WERI-Rb-1 (cell line): ENCODE data around the gene ADARB1.

Experiments used
- DNase-seq: peaks from one replicate; pipeline ENCODE4 v3.0.0-alpha.2; 2020
- H3K27ac ChIP-seq: fragments of 250-450 bp; sonication (Bioruptor Pico); 2 replicates; pipeline ENCODE4 v1.5.1; 2020; ENCODE audit warnings: mild to moderate bottlenecking, moderate library complexity
- H3K27me3 ChIP-seq: fragments of 250-450 bp; sonication (Bioruptor Pico); 2 replicates; pipeline ENCODE4 v1.5.1; 2021; ENCODE audit warnings: mild to moderate bottlenecking, low read depth, moderate library complexity; ENCODE audit not compliant: insufficient read depth, severe bottlenecking
- H3K36me3 ChIP-seq: fragments of 250-450 bp; sonication (Bioruptor Pico); 2 replicates; pipeline ENCODE4 v1.5.1; 2020; ENCODE audit warnings: mild to moderate bottlenecking, moderate library complexity
- H3K4me3 ChIP-seq: 2 replicates; pipeline ENCODE4 v1.5.1; 2011; ENCODE audit warnings: low read depth, mild to moderate bottlenecking, control low read depth, low read length
- H3K9me3 ChIP-seq: fragments of 250-450 bp; sonication (Bioruptor Pico); 2 replicates; pipeline ENCODE4 v1.5.1; 2021; ENCODE audit warnings: mild to moderate bottlenecking, moderate library complexity; ENCODE audit not compliant: severe bottlenecking
- TF ChIP-seq, protein P1 (sequence below): IDR thresholded peaks from 2 replicates; pipeline ENCODE4 v1.5.1; 2011; ENCODE audit warnings: low read depth, mild to moderate bottlenecking, control low read depth, inconsistent platforms, low read length

ADARB1 gene

GRCh38 chr21:45231705-45232104, 157.3 kb downstream of the ADARB1 start:
- Histone ChIP-seq H3K27ac (no peak overlapping the region), H3K27me3 (no peaks in the 10 kb centered on the region), H3K4me3 (no peak overlapping the region), H3K36me3 (no peaks in the 10 kb centered on the region), H3K9me3 (no peaks in the 10 kb centered on the region)
- TF ChIP-seq, protein P1, sequence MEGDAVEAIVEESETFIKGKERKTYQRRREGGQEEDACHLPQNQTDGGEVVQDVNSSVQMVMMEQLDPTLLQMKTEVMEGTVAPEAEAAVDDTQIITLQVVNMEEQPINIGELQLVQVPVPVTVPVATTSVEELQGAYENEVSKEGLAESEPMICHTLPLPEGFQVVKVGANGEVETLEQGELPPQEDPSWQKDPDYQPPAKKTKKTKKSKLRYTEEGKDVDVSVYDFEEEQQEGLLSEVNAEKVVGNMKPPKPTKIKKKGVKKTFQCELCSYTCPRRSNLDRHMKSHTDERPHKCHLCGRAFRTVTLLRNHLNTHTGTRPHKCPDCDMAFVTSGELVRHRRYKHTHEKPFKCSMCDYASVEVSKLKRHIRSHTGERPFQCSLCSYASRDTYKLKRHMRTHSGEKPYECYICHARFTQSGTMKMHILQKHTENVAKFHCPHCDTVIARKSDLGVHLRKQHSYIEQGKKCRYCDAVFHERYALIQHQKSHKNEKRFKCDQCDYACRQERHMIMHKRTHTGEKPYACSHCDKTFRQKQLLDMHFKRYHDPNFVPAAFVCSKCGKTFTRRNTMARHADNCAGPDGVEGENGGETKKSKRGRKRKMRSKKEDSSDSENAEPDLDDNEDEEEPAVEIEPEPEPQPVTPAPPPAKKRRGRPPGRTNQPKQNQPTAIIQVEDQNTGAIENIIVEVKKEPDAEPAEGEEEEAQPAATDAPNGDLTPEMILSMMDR: no peak
- DNase-seq: no peak

DNA sequence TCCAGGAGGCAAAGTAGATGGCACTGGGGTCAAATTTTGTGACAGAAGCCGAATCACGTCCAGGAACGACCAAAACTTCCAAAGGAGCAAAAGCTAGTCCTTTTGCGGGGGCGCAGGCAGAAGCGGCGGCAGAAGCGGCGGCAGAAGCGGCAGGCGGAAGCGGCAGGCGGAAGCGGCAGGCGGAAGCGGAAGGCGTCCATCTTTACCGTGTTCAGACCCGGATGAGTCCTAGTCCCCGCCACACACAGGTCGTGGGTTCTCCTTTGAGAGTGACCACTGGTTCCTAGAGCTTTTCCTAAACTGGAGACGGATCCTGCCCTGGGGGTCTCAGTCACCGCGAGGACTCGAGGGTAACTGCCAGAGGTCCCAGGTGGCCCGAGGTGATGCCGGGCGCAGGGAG, 159.7 kb downstream of the ADARB1 start:
- DNase-seq: no peak
- Histone ChIP-seq H3K27ac (no peak overlapping the region), H3K9me3 (peaks cover 2% of the 10 kb centered on the region), H3K4me3 (no peak overlapping the region), H3K27me3 (no peaks in the 10 kb centered on the region), H3K36me3 (no peaks in the 10 kb centered on the region)
- TF ChIP-seq, protein P1: no peak

GRCh38 chr21:45234965-45235364, 160.6 kb downstream of the ADARB1 start:
- Histone ChIP-seq H3K36me3 (no peaks in the 10 kb centered on the region), H3K4me3 (no peak overlapping the region), H3K27me3 (no peaks in the 10 kb centered on the region), H3K27ac (peak overlapping the region; percentile 71), H3K9me3 (peaks cover 2% of the 10 kb centered on the region)
- DNase-seq: no peak
- TF ChIP-seq, protein P1: no peak

GRCh38 chr21:45235488-45235887, 161.1 kb downstream of the ADARB1 start:
- no peak overlapping the region for H3K4me3 ChIP-seq
- H3K36me3 ChIP-seq: no peaks in the 10 kb centered on the region
- no peaks in the 10 kb centered on the region for H3K27me3 ChIP-seq
- TF ChIP-seq, protein P1: no peak
- peaks cover 2% of the 10 kb centered on the region for H3K9me3 ChIP-seq
- H3K27ac ChIP-seq: peak overlapping the region; percentile 71
- DNase-seq: peak; percentile 5

DNA sequence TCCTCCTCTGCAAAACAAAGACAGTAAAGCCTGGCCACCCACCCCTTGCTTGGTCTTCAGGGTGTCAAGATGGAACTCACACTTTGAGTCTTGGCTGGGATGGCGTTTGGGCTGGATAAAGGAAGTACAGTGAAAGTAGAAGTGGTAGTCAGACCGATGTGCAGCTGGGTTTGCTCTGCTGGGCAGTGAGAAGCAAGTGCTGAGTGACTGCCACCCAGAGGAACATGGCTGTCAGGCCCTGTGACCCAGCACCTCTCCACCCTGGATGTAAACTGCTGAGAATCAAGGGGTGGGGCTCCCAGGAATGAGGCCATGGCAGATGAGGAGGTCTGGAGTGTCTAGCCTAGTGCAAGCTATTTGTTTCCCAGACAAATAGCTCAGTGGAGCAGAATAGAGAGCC, 162.1 kb downstream of the ADARB1 start:
- no peak overlapping the region for H3K4me3 ChIP-seq
- no peaks in the 10 kb centered on the region for H3K27me3 ChIP-seq
- peak; percentile 82 for DNase-seq
- TF ChIP-seq, protein P1: peak; percentile 89
- peaks cover 2% of the 10 kb centered on the region for H3K9me3 ChIP-seq
- H3K27ac ChIP-seq: no peak overlapping the region
- no peaks in the 10 kb centered on the region for H3K36me3 ChIP-seq

DNA sequence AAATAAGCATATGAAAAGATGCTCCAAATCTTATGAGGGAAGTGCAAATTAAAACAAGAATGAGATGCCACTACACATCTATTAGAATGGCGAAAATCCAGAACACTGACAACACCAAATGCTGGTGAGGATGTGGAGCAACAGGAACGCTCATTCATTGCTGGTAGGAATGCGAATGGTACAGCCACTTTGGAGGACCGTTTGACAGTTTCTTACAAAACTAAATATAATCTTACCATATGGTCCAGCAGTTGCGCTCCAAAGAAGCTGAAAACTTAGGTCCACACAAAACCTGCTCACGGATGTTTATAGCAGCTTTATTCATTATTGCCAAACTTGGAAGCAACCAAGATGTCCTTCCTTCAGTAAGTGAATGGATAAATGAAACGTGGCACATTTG, 163.0 kb downstream of the ADARB1 start:
- no peak overlapping the region for H3K4me3 ChIP-seq
- H3K27ac ChIP-seq: no peak overlapping the region
- H3K36me3 ChIP-seq: no peaks in the 10 kb centered on the region
- peaks cover 2% of the 10 kb centered on the region for H3K9me3 ChIP-seq
- TF ChIP-seq, protein P1: no peak
- no peaks in the 10 kb centered on the region for H3K27me3 ChIP-seq
- DNase-seq: no peak
